HG03103 (cell line): ENCODE results near the gene AFG3L2.
A peak's percentile ranks its signal among the peaks of the same experiment; 100 is the strongest.
"Not testable (repeated sequence)": the region's sequence is repeated elsewhere in the genome, so short reads cannot be mapped to it uniquely, and the experiment has no call there.

Source experiments
- ATAC-seq: cut with Tn5 transposase; IDR thresholded peaks from one replicate; pipeline ENCODE4 v1.9.1; 2021; ENCODE audit warnings: low read depth; ENCODE audit not compliant: unreplicated experiment

The AFG3L2 gene

GRCh38 chr18:12398625-12399024, 21.6 kb upstream of the AFG3L2 start:
- ATAC-seq, result no peak

DNA sequence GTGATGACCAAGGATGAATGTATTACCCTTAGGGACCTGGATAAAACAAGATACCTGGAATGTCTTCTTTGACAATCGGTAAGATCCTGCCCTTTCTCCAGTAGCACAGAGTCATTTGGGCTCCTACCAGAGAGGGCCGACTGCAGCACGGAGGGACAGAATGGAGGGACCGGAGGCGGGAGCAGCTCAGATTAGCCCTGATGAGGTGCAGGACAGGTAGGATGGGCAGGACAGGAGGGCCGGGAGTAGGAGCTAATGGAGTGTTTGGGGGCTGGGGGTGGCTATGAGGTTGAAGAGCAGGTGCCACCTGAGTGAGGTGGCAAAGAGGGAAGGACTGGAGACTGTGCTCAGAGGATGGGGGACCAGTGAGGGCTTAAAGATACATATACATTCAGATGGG, 20.8 kb upstream of the AFG3L2 start:
- ATAC-seq, result no peak

DNA sequence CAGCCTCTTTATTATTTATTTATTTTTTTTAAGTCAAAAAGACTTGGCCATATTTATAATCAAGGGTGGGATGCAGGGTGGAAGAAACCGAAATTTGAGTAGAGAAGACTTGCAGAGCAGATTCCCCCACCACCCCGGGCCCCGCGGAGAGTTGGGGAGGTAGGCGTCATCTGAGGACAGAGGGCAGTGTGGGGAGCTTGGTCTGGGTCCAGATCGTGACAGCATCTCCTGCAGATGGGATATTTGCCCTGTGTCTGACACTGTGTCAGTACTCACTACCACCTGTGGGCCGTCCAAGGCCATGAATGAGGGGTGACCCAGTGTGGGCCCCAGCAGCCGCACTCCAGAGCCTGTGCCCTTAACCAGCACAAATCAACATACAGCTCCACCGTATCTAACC, 20.2 kb upstream of the AFG3L2 start:
- ATAC-seq, result no peak

DNA sequence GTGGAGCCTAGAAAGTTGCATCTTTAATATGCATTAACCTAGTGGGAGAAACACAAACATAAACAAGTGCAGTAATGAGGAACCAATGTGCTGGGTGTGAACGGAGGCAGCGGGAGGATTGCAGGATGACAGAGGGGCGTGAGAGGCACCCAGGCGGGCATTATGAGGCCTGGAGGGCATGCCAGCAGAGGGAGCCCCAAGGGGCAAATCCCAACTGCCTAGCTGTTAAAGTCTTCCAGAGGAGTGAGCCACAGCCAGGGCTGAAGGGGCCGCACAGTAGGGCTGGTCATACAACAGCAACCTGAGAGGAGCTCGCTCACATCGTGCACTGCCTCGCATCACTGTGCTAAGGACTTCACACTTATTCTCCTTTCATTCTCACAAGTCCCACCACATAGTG, 17.4 kb upstream of the AFG3L2 start:
- no peak for ATAC-seq

- no peak for ATAC-seq
These were observed 17.0 kb upstream of the AFG3L2 start for GRCh38 chr18:12393998-12394397.

GRCh38 chr18:12393510-12393909, 16.5 kb upstream of the AFG3L2 start:
- no peak for ATAC-seq

DNA sequence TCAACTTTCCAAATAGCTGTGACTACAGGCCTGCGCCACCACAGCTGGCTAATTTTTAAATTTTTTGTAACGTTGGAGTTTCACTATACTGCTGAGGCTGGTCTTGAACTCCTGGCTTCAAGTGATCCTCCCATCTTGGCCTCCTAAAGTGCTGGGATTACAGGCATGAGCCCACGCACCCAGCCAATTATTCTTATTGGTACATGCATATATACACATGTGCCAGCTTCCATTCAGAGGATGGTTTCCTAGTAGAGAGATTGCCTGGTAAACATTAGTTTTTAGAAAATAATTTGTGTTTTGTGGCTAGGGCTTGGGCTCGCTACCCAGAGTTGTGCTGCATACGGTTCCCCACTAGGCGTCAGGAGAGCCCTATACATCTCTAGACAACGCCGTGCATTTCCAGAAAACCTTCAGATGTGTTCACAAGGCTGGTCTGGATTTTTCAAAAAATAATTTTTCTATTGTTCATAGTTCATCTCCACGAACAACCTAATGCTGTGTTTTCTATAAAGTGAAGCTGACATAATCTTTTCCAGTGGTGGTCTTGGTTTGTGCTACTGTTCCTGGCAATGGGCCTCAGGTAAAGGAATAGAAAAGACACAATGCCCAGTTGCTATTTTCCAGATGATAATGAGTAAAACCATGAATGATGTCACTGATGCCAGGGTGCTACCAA, 14.6 kb upstream of the AFG3L2 start:
- ATAC-seq, result no peak

DNA sequence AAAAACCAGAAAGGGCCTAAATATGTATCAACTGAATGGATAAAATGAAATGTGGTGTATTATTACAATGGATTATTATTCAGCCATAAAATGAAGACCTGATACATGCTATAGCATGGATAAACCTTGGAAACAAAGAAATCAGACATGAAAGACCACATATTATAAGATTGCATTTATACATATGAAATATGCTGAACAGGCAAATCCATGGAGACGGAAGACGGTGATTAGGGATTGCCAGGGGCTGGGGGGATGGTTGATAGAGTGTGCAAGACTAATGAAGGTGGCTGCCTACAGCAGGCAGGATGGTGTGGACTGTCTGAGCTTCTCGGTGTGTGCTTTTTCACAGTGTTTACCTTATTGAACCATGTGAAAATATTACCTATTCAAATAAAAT, 11.4 kb upstream of the AFG3L2 start:
- ATAC-seq, result no peak

DNA sequence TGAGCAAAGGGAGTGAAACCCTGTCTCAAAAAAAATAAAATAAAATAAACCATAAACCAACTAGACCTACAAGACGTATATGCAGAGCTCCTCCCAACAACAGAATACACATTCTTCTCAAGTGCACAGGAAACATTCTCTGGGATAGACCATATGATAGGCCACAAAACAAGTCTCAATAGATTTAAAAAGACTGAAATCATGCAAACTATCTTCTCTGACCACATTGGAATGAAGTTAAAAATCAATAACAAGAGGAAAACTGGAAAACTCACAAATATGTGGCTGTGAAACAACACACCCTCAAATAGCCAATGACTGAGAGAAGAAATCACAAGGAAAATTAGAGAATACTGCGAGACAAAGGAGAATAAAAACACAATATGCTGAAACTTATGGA, 7.2 kb upstream of the AFG3L2 start:
- ATAC-seq, result no peak

DNA sequence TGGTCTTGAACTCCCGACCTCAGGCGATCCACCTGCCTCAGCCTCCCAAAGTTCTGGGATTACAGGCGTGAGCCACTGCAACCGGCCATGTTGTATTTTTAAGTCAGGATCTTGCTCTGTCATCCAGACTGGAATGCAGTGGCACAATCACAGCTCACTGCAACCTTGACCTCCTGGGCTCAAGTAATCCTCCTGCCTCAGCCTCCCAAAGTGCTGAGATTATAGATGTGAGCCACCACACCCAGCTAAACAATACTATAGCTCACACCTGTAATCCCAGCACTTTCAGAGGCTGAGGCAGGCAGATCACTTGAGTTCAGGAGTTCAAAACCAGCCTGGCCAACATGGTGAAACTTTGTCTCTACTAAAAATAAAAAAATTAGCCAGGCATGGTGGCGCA, 6.7 kb upstream of the AFG3L2 start:
- not testable (repeated sequence) for ATAC-seq

DNA sequence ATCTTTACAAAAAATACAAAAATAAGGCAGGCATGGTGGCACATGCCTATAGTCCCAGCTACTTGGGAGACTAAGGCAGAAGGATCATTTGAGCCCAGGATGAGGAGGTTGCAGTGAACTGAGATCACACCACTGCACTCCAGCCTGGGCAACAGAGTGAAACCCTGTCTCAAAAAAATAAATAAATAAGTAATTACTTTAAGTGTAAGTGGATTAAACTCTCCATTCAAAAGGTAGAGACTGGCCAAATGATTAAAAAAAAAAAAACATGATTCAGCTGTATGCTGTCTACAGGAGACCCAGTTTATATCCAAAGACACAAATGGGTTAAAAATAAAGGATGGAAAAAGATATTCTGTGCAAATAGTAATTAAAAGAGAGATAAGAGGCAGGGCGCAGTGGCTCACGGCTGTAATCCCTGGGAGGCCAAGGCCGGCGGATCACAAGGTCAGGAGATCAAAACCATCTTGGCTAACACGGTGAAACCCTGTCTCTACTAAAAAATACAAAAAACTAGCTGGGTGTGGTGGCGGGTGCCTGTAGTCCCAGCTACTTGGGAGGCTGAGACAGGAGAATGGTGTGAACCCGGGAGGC, 5.3 kb upstream of the AFG3L2 start:
- ATAC-seq, result not testable (repeated sequence)

DNA sequence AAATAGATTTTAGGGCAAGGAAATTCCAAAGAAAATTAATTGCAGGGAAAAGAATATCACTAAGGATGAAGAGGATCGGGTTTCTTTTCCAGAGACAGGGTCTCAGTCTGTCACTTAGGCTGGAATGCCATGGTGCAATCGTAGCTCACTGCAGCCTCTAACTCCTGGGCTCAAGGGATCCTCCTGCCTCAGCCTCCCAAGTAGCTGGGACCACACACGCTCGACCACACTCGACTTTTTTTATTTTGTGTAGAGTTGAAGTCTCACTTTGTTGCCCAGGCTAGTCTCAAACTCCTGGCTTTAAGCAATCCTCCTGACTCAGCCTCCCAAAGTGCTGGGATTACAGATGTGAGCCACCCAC, 1.2 kb upstream of the AFG3L2 start:
- not testable (repeated sequence) for ATAC-seq

DNA sequence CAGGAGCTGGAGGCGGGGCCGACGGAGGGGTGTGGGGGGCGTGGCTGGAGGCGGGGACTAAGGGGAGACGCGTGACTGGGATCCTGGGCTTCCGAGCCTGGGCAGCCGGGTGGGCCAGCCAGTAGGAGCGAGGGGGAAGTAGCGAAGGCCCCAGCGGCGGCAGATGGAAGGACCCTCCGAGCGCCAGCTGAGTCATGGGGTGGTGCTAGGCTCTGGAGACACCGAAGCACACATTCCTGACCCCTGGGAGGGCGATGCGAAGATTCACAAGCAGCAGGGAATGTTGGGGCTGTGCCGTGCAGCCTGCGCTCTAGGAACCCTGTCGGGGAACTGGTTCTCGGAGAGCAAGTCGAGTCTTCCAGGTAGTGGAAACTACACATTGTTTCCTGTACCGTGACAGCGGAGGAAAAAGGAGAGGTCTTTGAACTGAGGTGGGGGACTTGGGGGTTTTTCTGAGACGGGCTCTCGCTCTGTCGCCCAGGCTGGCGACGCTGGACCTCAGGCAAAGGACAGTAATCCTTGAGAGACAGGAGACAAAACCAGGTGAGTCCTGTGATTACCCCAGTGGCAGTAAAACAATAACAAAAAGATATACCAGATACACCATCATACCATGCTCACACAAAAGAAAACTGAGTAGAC, 650 bp upstream of the AFG3L2 start:
- peak; percentile 45 for ATAC-seq

- no peak for ATAC-seq
These were observed 833 bp downstream of the AFG3L2 start for GRCh38 chr18:12376034-12376753.

GRCh38 chr18:12374401-12374800, 2.6 kb downstream of the AFG3L2 start:
- ATAC-seq, result no peak

- no peak for ATAC-seq
These were observed 3.3 kb downstream of the AFG3L2 start for GRCh38 chr18:12373771-12374116.

DNA sequence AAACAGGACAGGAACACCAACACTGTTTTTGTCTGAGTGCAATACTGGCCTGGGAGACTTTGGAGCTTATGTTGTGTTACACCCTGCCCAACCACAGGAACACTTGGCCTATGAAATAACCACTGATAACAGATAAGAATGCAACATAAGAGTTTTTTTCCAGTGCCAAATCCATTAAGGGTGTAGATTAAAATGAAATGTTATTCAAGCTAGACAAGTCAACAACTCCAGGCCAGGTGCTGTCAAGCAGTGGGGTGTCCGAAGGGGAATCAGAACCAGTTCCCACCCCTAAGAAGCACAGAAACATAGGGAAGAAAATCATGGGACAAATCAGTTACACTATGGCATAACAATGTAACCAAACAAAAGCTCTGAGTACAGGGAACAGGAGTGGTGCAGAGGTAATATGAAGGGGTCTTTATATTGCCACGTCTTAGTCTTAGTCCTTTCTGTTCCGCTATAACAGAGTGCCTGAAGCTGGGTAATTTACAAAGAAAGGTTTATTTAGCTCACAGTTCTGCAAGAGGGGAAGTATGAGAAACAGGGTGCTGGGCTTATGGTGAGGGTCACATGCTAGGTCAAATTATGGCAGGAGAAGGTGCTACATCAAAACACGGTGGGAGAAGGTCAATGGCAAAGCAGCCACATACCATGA, 3.8 kb downstream of the AFG3L2 start:
- no peak for ATAC-seq

GRCh38 chr18:12372406-12372805, 4.6 kb downstream of the AFG3L2 start:
- ATAC-seq, result no peak

DNA sequence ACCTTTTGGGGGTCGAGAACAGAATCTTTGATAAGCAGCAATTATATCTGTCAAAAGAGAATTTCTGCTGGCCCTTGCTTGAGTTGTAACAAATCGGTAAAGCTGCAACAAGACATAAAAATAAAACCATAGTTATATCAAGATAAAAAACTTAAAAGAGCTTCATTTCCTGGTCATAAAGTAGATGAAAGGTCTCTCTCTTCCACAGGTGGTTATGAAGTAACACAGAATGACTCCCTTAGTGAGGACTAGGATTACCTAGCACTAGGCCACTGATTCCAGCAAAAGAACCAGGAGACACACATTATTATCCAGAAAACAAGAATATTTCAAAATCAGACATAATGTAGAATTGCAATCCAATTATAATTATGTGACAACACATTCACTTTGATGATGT, 5.4 kb downstream of the AFG3L2 start:
- no peak for ATAC-seq

- ATAC-seq, result no peak
These were observed 7.8 kb downstream of the AFG3L2 start for GRCh38 chr18:12369211-12369610.

DNA sequence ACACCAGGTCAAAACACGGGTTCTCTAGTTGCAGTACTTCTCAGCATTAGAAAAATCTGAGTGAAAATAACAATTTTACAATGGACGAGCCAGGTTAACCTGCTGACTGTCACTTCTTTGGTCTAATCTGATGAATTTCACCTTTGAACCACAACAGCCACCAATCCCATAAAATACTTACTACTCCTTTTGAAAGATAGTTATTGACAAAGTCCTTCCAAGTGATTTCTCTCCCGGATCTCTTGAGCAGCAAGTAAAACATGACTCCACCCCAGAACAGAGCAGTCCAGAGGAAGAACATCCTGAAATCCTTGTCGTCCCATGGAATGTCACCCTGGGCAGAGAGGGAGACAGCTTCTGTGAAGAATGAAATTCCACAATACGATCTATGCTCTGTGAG, 10.2 kb downstream of the AFG3L2 start:
- ATAC-seq, result no peak
